ENCODE measurements around the gene CCDC63. TPM values are rescaled to one million over a fixed set of nuclear protein-coding genes. Genes with fewer than 3 reads are reported as not detected.

The CCDC63 gene
- total and polyA plus RNA-seq, 2 donors (not counting 1 experiment from before 2014, with no cell fraction given) = not detected

DNA sequence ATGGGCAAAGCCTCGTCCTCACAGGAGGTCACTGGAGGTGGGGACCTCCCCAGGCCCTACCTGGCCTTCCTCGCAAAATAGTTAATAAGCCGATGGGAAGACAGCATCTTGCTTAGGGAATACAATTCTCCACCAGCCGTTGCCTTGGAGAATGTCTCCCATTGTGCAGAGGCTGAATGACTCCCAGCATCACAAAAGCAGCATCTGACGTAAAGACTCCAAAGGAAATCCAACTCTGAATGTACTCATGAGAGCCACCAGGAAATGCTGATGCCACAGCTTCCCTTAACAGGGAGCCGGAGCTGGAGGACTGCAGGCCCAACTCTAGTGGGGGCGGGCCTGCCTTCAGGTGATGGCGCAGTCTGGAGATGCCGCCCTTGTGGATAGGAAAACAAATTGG is 15.5 kb downstream of the CCDC63 start:
- H3K27me3 ChIP-seq (ENCODE audit: control insufficient read depth, insufficient read depth, low read length) = no peaks in the 10 kb centered on the region
- no peak overlapping the region for H2AFZ ChIP-seq (ENCODE audit: low read length)
- H3K9me3 ChIP-seq (ENCODE audit: control insufficient read depth, insufficient read depth, low read depth, low read length) = no peaks in the 10 kb centered on the region
- no peak overlapping the region for H3K4me3 ChIP-seq (replicated peaks in 1 of 4; ENCODE audit: control extremely low read depth in 1 of 4, insufficient read depth in 1 of 4, low read depth in 3 of 4, low read length in 4 of 4)
- H3K79me2 ChIP-seq (ENCODE audit: control insufficient read depth, insufficient read depth, low read length) = no peaks in the 10 kb centered on the region
- TF ChIP-seq, protein P1, sequence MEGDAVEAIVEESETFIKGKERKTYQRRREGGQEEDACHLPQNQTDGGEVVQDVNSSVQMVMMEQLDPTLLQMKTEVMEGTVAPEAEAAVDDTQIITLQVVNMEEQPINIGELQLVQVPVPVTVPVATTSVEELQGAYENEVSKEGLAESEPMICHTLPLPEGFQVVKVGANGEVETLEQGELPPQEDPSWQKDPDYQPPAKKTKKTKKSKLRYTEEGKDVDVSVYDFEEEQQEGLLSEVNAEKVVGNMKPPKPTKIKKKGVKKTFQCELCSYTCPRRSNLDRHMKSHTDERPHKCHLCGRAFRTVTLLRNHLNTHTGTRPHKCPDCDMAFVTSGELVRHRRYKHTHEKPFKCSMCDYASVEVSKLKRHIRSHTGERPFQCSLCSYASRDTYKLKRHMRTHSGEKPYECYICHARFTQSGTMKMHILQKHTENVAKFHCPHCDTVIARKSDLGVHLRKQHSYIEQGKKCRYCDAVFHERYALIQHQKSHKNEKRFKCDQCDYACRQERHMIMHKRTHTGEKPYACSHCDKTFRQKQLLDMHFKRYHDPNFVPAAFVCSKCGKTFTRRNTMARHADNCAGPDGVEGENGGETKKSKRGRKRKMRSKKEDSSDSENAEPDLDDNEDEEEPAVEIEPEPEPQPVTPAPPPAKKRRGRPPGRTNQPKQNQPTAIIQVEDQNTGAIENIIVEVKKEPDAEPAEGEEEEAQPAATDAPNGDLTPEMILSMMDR (conservative IDR thresholded peaks at IDR 0.05 in 1 of 2, IDR thresholded peaks at IDR 0.05 in 1 of 2; ENCODE audit: low read depth in 1 of 2, low read length in 2 of 2) = no peak
- TF ChIP-seq EZH2 (IDR thresholded peaks at IDR 0.05; ENCODE audit: low read length, missing control alignments) = no peak
- H3K4me1 ChIP-seq (ENCODE audit: control insufficient read depth, extremely low read depth, insufficient read depth, low read length) = no peaks in the 10 kb centered on the region
- no peak overlapping the region for H3K9ac ChIP-seq (ENCODE audit: insufficient read depth, low read length)
- H3K4me2 ChIP-seq (ENCODE audit: extremely low read depth, insufficient read depth, low read length) = no peak overlapping the region
- DNase-seq (ENCODE audit: low read depth in 2 of 2) = no peak
- no peaks in the 10 kb centered on the region for H4K20me1 ChIP-seq (ENCODE audit: control insufficient read depth, extremely low read depth, insufficient read depth, low read length)
- no peak overlapping the region for H3K27ac ChIP-seq (ENCODE audit: insufficient read depth, low read length)
- H3K36me3 ChIP-seq (ENCODE audit: control insufficient read depth, insufficient read depth, low read length) = no peaks in the 10 kb centered on the region

DNA sequence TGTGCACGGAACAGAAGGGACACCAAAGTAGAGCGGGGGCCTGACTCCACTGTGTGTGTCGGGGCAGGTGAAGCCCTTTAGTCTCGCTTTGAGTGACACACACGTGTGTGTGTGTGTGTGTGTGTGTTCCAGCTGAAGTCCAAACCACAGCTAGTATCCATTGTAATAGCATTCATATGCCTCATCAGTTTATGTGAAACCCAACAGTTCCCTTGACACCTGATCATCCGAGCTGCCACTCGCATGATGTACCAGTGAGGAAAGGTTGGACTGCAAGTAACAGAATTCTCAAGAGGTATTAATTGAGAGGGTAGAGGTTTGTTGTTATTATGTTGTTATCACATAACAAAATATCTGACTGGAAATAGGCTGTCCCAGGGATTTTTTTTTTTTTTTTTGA is 16.4 kb downstream of the CCDC63 start:
- no peak for DNase-seq (ENCODE audit: low read depth in 2 of 2)
- H4K20me1 ChIP-seq (ENCODE audit: control insufficient read depth, extremely low read depth, insufficient read depth, low read length) = no peaks in the 10 kb centered on the region

DNA sequence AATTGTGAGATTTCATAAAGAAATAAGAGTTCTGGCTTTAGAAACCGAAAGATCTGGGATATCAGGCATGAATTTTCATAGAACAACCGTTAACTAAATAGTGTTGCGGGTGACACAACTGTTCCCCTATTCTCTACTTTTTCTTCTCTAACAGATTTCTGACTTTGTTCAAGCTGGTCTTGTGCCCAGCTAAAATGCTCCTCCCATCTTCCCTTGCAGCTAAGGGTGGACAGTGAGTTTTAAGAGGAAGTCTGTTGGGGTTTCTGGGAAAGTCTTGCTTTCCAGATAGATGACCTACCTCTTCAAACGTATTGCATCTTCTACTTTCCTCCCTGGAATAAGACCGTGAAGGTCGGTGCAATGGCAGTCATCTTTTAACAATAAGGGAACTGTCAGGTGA is 18.7 kb downstream of the CCDC63 start:
- H3K9ac ChIP-seq (ENCODE audit: insufficient read depth, low read length) = no peak overlapping the region

More for the DNA sequence above, 16.4 kb downstream of the CCDC63 start:
- TF ChIP-seq EZH2 (IDR thresholded peaks at IDR 0.05; ENCODE audit: low read length, missing control alignments) = no peak
- TF ChIP-seq, protein P1 (conservative IDR thresholded peaks at IDR 0.05 in 1 of 2, IDR thresholded peaks at IDR 0.05 in 1 of 2; ENCODE audit: low read depth in 1 of 2, low read length in 2 of 2) = no peak
- Histone ChIP-seq H3K4me1 (ENCODE audit: control insufficient read depth, extremely low read depth, insufficient read depth, low read length) (no peaks in the 10 kb centered on the region), H3K9me3 (ENCODE audit: control insufficient read depth, insufficient read depth, low read depth, low read length) (no peaks in the 10 kb centered on the region), H3K27ac (ENCODE audit: insufficient read depth, low read length) (no peak overlapping the region), H2AFZ (ENCODE audit: low read length) (no peak overlapping the region), H3K9ac (ENCODE audit: insufficient read depth, low read length) (no peak overlapping the region), H3K36me3 (ENCODE audit: control insufficient read depth, insufficient read depth, low read length) (no peaks in the 10 kb centered on the region), H3K4me2 (ENCODE audit: extremely low read depth, insufficient read depth, low read length) (no peak overlapping the region), H3K4me3 (replicated peaks in 1 of 4; ENCODE audit: control extremely low read depth in 1 of 4, insufficient read depth in 1 of 4, low read depth in 3 of 4, low read length in 4 of 4) (no peak overlapping the region), H3K79me2 (ENCODE audit: control insufficient read depth, insufficient read depth, low read length) (no peaks in the 10 kb centered on the region), H3K27me3 (ENCODE audit: control insufficient read depth, insufficient read depth, low read length) (no peaks in the 10 kb centered on the region)

More for the DNA sequence above, 18.7 kb downstream of the CCDC63 start:
- Histone ChIP-seq H3K79me2 (ENCODE audit: control insufficient read depth, insufficient read depth, low read length) (no peaks in the 10 kb centered on the region), H4K20me1 (ENCODE audit: control insufficient read depth, extremely low read depth, insufficient read depth, low read length) (no peaks in the 10 kb centered on the region), H2AFZ (ENCODE audit: low read length) (no peak overlapping the region), H3K4me3 (replicated peaks in 1 of 4; ENCODE audit: control extremely low read depth in 1 of 4, insufficient read depth in 1 of 4, low read depth in 3 of 4, low read length in 4 of 4) (no peak overlapping the region), H3K4me2 (ENCODE audit: extremely low read depth, insufficient read depth, low read length) (no peak overlapping the region), H3K9me3 (ENCODE audit: control insufficient read depth, insufficient read depth, low read depth, low read length) (no peaks in the 10 kb centered on the region), H3K27me3 (ENCODE audit: control insufficient read depth, insufficient read depth, low read length) (no peaks in the 10 kb centered on the region), H3K36me3 (ENCODE audit: control insufficient read depth, insufficient read depth, low read length) (no peaks in the 10 kb centered on the region), H3K27ac (ENCODE audit: insufficient read depth, low read length) (no peak overlapping the region), H3K4me1 (ENCODE audit: control insufficient read depth, extremely low read depth, insufficient read depth, low read length) (no peaks in the 10 kb centered on the region)
- DNase-seq (ENCODE audit: low read depth in 2 of 2) = no peak
- TF ChIP-seq, protein P1 (conservative IDR thresholded peaks at IDR 0.05 in 1 of 2, IDR thresholded peaks at IDR 0.05 in 1 of 2; ENCODE audit: low read depth in 1 of 2, low read length in 2 of 2) = no peak
- TF ChIP-seq EZH2 (IDR thresholded peaks at IDR 0.05; ENCODE audit: low read length, missing control alignments) = no peak

Data from fibroblast of lung (primary cell).